HepG2 (cell line): ENCODE measurements around the gene UBR3.
"Not testable (repeated sequence)": the region's sequence is repeated elsewhere in the genome, so short reads cannot be mapped to it uniquely, and the experiment has no call there.

Experiments used
- EZH2 ChIP-seq: conservative IDR thresholded peaks from 2 replicates; pipeline ENCODE4 v1.6.1; 2012; ENCODE audit warnings: mild to moderate bottlenecking, low read depth, low read length, moderate library complexity
- FOXA1 ChIP-seq, 2 experiments: fragments of 450-650 bp in 1 of 2; sonication (generic) in 1 of 2; formaldehyde crosslinking in 1 of 2; IDR thresholded peaks; 2 replicates each; pipeline versions ENCODE4 v1.4.0 to v1.6.1; 2016 to 2020; ENCODE audit warnings: missing genetic modification reagents in 1 of 2
- MXD4 ChIP-seq: IDR thresholded peaks from 2 replicates; pipeline ENCODE4 v1.6.1; 2016; ENCODE audit warnings: mild to moderate bottlenecking, missing biosample characterization, missing genetic modification reagents
- NFYB ChIP-seq: sonication (generic); formaldehyde crosslinking; IDR thresholded peaks from 2 replicates; pipeline ENCODE4 v1.4.0; 2020; ENCODE audit warnings: missing genetic modification reagents
- POLR2A ChIP-seq, 2 experiments: IDR thresholded peaks; 2 replicates each; pipeline ENCODE4 v1.6.1; 2011; ENCODE audit warnings: low read depth in 2 of 2, low read length in 2 of 2, mild to moderate bottlenecking in 1 of 2, moderate library complexity in 1 of 2; ENCODE audit not compliant: insufficient read depth in 1 of 2
- ZNF468 ChIP-seq: sonication (generic); formaldehyde crosslinking; IDR thresholded peaks from 2 replicates; pipeline ENCODE4 v1.8.0; 2022; ENCODE audit warnings: mild to moderate bottlenecking, moderate library complexity, missing genetic modification reagents
- ZNF777 ChIP-seq: sonication (generic); formaldehyde crosslinking; IDR thresholded peaks from 2 replicates; pipeline ENCODE4 v1.4.0; 2020; ENCODE audit warnings: missing genetic modification reagents
- TF ChIP-seq, protein P1 (sequence below): sonication (generic); formaldehyde crosslinking; IDR thresholded peaks from 2 replicates; pipeline ENCODE4 v1.4.0; 2020; ENCODE audit warnings: missing genetic modification reagents
- TF ChIP-seq, protein P2 (sequence below): sonication (generic); formaldehyde crosslinking; IDR thresholded peaks from 2 replicates; pipeline ENCODE4 v1.5.0; 2020; ENCODE audit warnings: mild to moderate bottlenecking, missing genetic modification reagents, moderate library complexity
- TF ChIP-seq, protein P3 (sequence below): sonication (generic); formaldehyde crosslinking; IDR thresholded peaks from 2 replicates; pipeline ENCODE4 v1.4.0; 2020; ENCODE audit warnings: missing genetic modification reagents, mild to moderate bottlenecking, borderline replicate concordance
- TF ChIP-seq, protein P4 (sequence below): sonication (generic); formaldehyde crosslinking; IDR thresholded peaks from 2 replicates; pipeline ENCODE4 v1.5.0; 2020; ENCODE audit warnings: mild to moderate bottlenecking, missing genetic modification reagents

DNA sequence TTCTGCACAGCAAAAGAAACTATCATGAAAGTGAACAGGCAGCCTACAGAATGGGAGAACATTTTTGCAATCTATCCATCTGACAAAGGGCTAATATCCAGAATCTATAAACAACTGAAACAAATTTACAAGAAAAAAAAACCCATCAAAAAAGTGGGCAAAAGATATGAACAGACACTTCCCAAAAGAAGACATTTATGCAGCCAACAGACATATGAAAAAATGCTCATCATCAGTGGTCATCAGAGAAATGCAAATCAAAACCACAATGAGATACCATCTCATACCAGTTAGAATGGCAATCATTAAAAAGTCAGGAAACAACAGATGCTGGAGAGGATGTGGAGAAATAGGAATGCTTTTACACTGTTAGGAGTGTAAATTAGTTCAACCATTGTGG is 10.3 kb upstream of the UBR3 start:
- TF ChIP-seq ZNF777 (CRISPR knock-in tag); FOXA1 (IDR thresholded peaks at IDR 0.05); FOXA1 (CRISPR knock-in tag; IDR thresholded peaks at IDR 0.05); NFYB (CRISPR knock-in tag); ZNF468; EZH2; POLR2A (IDR thresholded peaks at IDR 0.05; ENCODE audit: insufficient read depth in 1 of 2, low read depth in 2 of 2, low read length in 2 of 2); MXD4 (CRISPR knock-in tag): not testable (repeated sequence)
- TF ChIP-seq, protein P1, sequence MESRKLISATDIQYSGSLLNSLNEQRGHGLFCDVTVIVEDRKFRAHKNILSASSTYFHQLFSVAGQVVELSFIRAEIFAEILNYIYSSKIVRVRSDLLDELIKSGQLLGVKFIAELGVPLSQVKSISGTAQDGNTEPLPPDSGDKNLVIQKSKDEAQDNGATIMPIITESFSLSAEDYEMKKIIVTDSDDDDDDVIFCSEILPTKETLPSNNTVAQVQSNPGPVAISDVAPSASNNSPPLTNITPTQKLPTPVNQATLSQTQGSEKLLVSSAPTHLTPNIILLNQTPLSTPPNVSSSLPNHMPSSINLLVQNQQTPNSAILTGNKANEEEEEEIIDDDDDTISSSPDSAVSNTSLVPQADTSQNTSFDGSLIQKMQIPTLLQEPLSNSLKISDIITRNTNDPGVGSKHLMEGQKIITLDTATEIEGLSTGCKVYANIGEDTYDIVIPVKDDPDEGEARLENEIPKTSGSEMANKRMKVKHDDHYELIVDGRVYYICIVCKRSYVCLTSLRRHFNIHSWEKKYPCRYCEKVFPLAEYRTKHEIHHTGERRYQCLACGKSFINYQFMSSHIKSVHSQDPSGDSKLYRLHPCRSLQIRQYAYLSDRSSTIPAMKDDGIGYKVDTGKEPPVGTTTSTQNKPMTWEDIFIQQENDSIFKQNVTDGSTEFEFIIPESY: not testable (repeated sequence)
- TF ChIP-seq, protein P2, sequence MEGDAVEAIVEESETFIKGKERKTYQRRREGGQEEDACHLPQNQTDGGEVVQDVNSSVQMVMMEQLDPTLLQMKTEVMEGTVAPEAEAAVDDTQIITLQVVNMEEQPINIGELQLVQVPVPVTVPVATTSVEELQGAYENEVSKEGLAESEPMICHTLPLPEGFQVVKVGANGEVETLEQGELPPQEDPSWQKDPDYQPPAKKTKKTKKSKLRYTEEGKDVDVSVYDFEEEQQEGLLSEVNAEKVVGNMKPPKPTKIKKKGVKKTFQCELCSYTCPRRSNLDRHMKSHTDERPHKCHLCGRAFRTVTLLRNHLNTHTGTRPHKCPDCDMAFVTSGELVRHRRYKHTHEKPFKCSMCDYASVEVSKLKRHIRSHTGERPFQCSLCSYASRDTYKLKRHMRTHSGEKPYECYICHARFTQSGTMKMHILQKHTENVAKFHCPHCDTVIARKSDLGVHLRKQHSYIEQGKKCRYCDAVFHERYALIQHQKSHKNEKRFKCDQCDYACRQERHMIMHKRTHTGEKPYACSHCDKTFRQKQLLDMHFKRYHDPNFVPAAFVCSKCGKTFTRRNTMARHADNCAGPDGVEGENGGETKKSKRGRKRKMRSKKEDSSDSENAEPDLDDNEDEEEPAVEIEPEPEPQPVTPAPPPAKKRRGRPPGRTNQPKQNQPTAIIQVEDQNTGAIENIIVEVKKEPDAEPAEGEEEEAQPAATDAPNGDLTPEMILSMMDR: not testable (repeated sequence)
- TF ChIP-seq, protein P3, sequence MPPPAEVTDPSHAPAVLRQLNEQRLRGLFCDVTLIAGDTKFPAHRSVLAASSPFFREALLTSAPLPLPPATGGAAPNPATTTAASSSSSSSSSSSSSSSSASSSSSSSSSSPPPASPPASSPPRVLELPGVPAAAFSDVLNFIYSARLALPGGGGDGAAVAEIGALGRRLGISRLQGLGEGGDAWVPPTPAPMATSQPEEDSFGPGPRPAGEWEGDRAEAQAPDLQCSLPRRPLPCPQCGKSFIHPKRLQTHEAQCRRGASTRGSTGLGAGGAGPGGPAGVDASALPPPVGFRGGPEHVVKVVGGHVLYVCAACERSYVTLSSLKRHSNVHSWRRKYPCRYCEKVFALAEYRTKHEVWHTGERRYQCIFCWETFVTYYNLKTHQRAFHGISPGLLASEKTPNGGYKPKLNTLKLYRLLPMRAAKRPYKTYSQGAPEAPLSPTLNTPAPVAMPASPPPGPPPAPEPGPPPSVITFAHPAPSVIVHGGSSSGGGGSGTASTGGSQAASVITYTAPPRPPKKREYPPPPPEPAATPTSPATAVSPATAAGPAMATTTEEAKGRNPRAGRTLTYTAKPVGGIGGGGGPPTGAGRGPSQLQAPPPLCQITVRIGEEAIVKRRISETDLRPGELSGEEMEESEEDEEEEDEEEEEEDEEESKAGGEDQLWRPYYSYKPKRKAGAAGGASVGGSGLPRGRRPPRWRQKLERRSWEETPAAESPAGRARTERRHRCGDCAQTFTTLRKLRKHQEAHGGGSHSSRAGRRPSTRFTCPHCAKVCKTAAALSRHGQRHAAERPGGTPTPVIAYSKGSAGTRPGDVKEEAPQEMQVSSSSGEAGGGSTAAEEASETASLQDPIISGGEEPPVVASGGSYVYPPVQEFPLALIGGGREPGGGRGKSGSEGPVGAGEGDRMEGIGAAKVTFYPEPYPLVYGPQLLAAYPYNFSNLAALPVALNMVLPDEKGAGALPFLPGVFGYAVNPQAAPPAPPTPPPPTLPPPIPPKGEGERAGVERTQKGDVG (CRISPR knock-in tag): not testable (repeated sequence)
- TF ChIP-seq, protein P4, sequence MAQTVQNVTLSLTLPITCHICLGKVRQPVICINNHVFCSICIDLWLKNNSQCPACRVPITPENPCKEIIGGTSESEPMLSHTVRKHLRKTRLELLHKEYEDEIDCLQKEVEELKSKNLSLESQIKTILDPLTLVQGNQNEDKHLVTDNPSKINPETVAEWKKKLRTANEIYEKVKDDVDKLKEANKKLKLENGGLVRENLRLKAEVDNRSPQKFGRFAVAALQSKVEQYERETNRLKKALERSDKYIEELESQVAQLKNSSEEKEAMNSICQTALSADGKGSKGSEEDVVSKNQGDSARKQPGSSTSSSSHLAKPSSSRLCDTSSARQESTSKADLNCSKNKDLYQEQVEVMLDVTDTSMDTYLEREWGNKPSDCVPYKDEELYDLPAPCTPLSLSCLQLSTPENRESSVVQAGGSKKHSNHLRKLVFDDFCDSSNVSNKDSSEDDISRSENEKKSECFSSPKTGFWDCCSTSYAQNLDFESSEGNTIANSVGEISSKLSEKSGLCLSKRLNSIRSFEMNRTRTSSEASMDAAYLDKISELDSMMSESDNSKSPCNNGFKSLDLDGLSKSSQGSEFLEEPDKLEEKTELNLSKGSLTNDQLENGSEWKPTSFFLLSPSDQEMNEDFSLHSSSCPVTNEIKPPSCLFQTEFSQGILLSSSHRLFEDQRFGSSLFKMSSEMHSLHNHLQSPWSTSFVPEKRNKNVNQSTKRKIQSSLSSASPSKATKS (CRISPR knock-in tag): not testable (repeated sequence)
